DMS114 treated with DMSO at 0.1 percent for 48 hours (cell line): ENCODE data around the gene ECI2.

Experiments
- DNase-seq: peaks from one replicate; lab custom pipeline; 2025; ENCODE audit not compliant: unreplicated experiment; lab: John Stamatoyannopoulos, UW

Gene ECI2

DNA sequence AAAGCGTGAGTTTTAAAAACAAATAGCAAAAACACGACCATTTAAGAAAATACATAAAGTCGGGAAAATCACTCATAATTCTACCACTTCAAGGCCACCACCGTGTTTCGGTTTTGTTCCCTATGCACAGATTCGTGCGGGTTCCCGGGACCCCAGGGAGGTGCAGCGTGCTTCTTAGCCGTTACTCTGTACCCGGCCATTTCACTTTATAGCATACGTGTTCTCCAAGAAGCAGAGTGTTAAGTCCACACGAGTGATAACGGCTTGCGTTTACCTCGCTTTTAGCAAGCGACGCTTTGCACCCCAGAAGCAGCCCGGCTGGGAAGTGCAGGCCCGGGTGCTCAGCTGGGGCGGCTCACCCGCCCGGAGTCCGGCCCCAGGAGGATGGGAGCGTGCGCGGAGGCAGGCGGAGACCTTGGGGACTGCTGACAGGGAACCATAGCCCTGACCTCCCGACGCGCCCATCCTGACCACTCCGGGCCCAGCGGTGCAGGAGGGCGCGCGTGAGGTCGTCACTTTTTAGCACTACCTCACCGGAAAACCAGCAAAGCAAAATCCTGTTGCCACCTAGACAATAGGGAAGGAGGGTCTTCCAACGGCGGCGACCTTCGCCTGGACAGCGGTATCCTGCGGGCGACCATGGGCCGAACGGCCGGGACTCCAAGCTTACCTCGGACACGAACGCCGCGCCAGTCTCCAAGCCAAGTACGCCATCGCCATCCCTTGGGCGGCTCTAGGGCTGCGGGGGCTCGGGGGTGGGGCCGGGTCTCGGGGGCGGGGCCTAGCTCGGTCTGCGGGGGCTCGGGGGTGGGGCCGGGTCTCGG is at the start of gene ECI2:
ECI2 (minus strand) TSS at position 735 of the 824 bp plus-strand sequence; CDS start at position 720, 15 bp downstream.
- peak; percentile 84 for DNase-seq

- DNase-seq, result no peak
These were observed 45.4 kb upstream of the ECI2 start for GRCh38 chr6:4180652-4181255.

DNA sequence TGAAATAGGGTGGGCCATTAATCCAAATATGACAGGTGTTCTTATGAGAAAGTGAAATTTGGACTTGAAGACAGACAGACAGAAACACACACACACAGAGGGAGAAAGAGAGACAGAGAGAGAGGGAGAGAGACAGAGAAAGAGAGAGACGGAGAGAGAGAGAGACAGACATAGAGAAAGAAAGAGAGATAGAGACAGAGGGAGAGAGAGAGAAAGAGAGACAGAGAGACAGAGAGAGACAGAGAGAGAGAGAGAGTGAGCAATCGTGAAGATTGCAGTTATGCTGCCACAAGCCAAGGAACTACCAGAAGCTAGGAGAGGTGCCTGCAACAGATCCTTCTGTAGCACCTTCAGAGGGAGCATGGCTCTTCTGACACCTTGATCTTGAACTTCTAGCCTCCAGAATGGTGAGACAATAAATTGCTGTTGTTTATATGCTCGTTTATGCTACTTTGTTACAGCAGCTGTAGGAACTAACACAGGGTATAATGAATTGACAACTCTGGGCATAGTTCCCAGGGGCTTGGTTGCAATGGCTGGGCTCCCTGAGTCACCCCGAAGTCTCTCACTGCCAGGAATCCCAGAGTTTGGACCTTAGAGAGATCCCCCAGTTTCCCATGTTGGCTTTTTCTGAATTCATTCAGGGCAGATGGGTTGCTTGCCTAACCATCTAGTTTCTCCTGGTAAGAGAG is 44.7 kb upstream of the ECI2 start:
- DNase-seq, result no peak

DNA sequence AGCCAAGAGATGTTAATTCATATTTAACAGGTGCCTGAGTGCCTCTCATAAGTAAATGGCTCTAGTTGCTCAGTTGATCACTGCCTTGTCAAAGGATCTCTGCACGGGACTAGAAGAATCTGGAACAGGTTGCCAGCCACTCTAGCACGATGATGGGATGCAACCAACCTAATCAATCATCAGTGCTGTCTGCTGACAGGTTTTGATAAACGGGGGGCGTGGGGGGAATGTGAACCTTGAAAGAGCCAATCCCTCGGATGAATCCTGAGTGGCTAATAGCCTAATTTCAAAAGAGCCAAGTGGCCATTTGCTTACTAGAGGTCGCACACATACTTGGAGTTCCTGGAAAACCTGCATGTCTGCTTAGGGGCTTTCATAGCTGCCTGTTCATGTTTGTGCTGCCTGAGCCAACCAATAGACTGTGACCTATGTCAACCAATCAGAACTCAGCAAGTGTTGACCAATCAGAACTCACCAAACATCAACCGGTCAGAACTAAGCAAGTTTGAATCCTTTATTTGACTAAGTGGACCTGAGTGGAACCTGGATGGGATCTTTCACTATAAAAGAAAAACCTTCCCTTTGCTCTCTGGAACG is 43.5 kb upstream of the ECI2 start:
- DNase-seq, result no peak

GRCh38 chr6:4176907-4177306 is 41.5 kb upstream of the ECI2 start:
- DNase-seq, result no peak

DNA sequence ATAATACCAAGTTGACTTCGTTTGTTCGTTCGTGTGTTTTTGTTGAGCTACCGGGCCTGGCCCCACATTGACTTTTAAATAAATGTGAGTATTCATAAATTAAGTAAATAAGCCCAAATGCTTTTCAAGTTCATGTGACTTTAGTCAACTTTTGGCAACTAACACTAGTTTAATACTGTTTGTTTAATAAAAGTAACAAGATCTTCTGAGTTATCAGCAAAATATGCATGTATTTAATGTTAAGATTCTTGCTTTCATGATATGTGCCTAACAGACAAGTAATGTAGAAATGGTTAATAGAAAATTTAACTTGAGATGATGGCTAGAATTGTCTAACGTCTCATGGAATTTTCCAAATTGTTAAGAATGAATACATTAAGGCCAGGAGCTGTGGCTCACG is 38.7 kb upstream of the ECI2 start:
- DNase-seq, result no peak

GRCh38 chr6:4172368-4172767 is 37.0 kb upstream of the ECI2 start:
- DNase-seq, result no peak

DNA sequence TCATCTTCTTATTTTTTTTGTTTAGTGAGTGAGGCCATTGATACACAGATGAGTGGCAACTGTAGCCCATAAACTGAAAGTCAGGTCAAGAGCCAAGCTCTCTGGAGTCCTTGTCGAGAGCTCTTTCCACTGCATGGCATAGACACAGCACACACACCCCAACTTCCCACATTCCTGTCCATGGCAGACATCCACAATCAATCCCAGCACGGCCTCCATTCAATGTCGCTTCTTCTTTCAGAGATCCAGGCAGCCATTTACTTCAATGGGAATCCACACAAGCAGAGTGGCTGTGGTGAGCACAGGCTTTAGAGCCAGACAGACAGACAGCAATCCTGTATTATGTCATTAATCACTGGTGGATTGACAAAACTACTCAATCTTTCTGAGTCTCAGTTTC is 34.9 kb upstream of the ECI2 start:
- no peak for DNase-seq

DNA sequence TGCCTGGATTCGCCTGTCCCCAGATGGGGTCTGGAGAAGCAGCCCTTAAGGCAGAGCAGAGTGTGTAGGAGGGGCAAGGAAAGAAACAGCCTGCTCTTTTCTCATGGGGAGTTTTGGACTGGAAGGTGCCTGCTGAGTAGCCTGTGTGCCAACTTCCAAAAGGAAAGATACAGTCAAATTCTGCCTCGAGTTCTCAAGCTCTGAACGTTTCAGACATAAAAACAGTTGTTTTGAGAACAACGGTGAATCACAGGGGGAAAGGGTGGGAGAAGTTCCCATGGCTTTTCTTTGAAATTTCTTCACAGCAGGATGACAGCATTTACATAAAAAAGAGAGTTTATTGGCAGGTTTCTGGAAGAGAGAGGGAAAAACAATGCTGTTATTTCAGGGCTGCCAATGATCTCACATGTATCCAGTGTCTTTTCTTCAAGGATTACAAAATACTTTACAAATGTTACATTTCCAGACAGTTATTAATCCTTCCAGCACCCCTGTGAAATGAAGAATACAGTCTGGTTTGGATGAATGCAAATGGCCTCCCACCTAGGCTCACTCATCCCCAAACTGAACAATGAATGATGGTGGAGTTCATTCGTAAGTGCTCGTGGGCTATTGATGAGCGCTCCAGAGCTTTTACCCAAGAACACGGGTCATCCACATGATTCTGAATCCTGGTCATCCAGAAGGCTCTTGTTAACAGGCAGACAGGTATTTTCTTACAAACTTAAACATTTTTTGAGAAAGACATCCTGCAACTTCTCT is 33.8 kb upstream of the ECI2 start:
- DNase-seq, result no peak

GRCh38 chr6:4167833-4168232 is 32.5 kb upstream of the ECI2 start:
- DNase-seq, result no peak

DNA sequence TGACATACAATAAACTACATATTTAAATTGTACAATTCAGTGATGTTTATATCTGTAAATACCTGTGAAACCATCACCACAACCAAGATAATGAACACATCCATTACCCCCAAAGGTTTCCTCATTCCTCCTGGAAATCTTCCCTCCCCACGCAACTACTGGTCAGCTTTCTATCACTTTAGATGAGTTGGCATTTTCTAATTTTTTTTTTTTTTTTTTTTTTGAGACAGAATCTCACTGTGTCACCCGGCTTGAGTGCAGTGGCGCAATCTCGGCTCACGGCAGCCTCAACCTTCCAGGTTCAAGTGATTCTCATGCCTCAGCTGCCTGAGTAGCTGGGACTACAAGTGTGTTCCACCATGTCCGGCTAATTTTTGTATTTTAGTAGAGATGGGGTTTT is 31.7 kb upstream of the ECI2 start:
- DNase-seq, result no peak

DNA sequence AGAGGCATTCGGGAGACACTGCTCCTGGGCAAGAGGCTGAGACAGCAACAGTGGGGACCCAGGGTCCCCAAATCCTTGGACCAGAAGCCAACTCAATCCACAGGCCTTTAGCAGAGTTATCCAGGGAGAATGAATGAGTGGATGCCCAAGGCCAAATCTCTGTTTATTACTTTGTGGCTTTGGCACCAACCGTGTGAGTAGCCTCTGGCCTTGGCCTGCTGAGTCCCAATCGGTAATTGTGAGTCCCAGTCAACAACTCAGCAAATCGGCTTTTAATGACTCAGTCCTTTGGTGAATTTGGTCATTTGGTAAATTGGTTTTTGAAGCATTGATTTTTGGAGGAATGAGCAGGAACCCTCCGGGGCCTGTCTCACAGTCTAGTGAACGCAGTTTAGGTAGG is 29.1 kb upstream of the ECI2 start:
- no peak for DNase-seq

DNA sequence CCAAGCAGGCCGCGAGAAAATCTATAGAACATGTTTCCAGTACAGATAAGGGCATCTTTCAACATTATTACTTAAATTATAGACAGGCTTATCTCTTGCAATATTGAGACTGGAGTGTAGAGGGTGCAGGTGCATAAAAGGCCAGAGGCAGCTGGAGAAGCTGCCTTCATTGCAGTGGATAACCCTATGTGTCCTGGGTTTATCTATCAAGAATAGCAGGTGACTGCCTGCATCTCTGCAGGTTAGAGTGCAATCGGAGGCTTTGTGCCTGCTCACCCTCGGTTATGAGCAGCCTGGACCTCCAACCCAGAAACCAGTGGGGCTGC is 28.7 kb upstream of the ECI2 start:
- DNase-seq, result no peak

DNA sequence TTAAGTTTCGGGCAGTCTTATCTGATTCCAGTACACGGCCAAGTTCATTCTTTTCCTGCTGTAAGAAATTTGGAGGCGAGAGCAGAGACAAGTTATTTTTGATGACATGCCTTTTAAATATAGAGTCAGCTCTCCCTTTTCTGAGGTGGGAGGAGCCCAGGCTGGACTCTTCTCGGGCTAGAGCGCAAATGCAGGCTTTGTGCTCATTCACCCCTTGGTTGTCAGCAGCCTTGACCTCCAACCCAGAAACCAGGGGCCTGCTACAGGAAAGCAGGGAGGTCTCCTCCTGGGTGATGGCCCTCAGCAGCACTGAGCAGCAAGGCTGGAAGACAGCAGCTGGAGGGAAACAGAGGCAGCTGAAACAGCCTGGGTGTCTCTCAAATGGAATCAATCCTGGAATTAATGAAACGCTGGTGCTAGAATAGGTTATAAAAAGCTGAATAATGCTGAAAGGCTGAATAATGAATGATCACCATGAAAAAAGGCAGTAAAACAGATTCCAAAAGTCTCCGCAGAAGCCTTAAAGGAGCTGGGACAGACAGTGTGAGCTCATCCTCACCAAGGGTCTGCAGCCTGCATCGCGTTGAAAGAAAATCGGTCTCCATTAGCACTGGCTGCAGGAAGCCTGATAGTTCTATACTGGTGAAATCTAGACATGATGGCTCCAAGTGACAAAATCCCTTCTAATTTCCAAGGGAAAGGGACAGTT is 28.2 kb upstream of the ECI2 start:
- no peak for DNase-seq

GRCh38 chr6:4162370-4162769 is 27.0 kb upstream of the ECI2 start:
- DNase-seq, result no peak

GRCh38 chr6:4159491-4159890 is 24.1 kb upstream of the ECI2 start:
- DNase-seq, result no peak

GRCh38 chr6:4157506-4157905 is 22.1 kb upstream of the ECI2 start:
- DNase-seq, result no peak

GRCh38 chr6:4155848-4156466 is 20.6 kb upstream of the ECI2 start:
- peak; percentile 83 for DNase-seq

GRCh38 chr6:4153514-4153985 is 18.2 kb upstream of the ECI2 start:
- DNase-seq, result no peak

GRCh38 chr6:4145083-4145482 is 9.7 kb upstream of the ECI2 start:
- no peak for DNase-seq
